Glomerular visceral epithelial cell (primary cell): Measurements from ENCODE around the gene MDGA2.

Source experiments
- DNase-seq: peaks from one replicate; pipeline ENCODE4 v3.0.0-alpha.2; 2016; ENCODE audit errors: extremely low spot score

The MDGA2 gene

GRCh38 chr14:47490353-47490752 lies 185.1 kb downstream of the MDGA2 start:
- DNase-seq, result no peak

- DNase-seq, result no peak
Measured at GRCh38 chr14:47485421-47485820, 190.0 kb downstream of the MDGA2 start.

- DNase-seq, result no peak
Measured at GRCh38 chr14:47483449-47483848, 192.0 kb downstream of the MDGA2 start.

GRCh38 chr14:47471075-47471474 lies 204.3 kb downstream of the MDGA2 start:
- no peak for DNase-seq

GRCh38 chr14:47466916-47467315 lies 208.5 kb downstream of the MDGA2 start:
- DNase-seq, result no peak

- no peak for DNase-seq
Measured at GRCh38 chr14:47454025-47454424, 221.4 kb downstream of the MDGA2 start.

GRCh38 chr14:47447076-47447475 lies 228.3 kb downstream of the MDGA2 start:
- DNase-seq, result no peak

GRCh38 chr14:47442211-47442610 lies 233.2 kb downstream of the MDGA2 start:
- DNase-seq, result peak; percentile 86

GRCh38 chr14:47439953-47440352 lies 235.5 kb downstream of the MDGA2 start:
- no peak for DNase-seq

- peak; percentile 62 for DNase-seq
Measured at GRCh38 chr14:47438650-47439140, 236.7 kb downstream of the MDGA2 start.

- no peak for DNase-seq
Measured at GRCh38 chr14:47435331-47435965, 240.0 kb downstream of the MDGA2 start.

- no peak for DNase-seq
Measured at GRCh38 chr14:47427629-47428028, 247.8 kb downstream of the MDGA2 start.

- DNase-seq, result no peak
Measured at GRCh38 chr14:47425302-47425701, 250.1 kb downstream of the MDGA2 start.

- no peak for DNase-seq
Measured at GRCh38 chr14:47422191-47422590, 253.2 kb downstream of the MDGA2 start.

- no peak for DNase-seq
Measured at GRCh38 chr14:47411523-47411922, 263.9 kb downstream of the MDGA2 start.

GRCh38 chr14:47392326-47392725 lies 283.1 kb downstream of the MDGA2 start:
- DNase-seq, result no peak

GRCh38 chr14:47390831-47391504 lies 284.4 kb downstream of the MDGA2 start:
- DNase-seq, result no peak

GRCh38 chr14:47389535-47389934 lies 285.9 kb downstream of the MDGA2 start:
- no peak for DNase-seq

- no peak for DNase-seq
Measured at GRCh38 chr14:47366006-47366405, 309.4 kb downstream of the MDGA2 start.

- no peak for DNase-seq
Measured at GRCh38 chr14:47365233-47365632, 310.2 kb downstream of the MDGA2 start.

GRCh38 chr14:47353186-47353585 lies 322.2 kb downstream of the MDGA2 start:
- no peak for DNase-seq

- no peak for DNase-seq
Measured at GRCh38 chr14:47346849-47347248, 328.6 kb downstream of the MDGA2 start.

- DNase-seq, result no peak
Measured at GRCh38 chr14:47345016-47345415, 330.4 kb downstream of the MDGA2 start.

GRCh38 chr14:47332939-47333338 lies 342.5 kb downstream of the MDGA2 start:
- DNase-seq, result no peak
